Ureter (tissue), 1 donor: ENCODE measurements around the gene IKBKE. TPM values are rescaled to one million over a fixed set of nuclear protein-coding genes. Genes with fewer than 3 reads are reported as not detected.

ENCODE experiments used
- DNase-seq: peaks from one replicate; pipeline ENCODE4 v3.0.0-alpha.2; 2020; ENCODE audit warnings: low spot score
- total RNA-seq: library from RNA; stranded (reverse); gene quantifications from one replicate; pipeline ENCODE4 v1.2.4, GENCODE V29; 2023
- donor health status: DM: yes; HTN: yes; CAD: no.

Gene IKBKE
- total RNA-seq, 1 donor from 2014 or later: 12.5 TPM

GRCh38 chr1:206455289-206455665 is 15.0 kb upstream of the IKBKE start:
- no peak for DNase-seq

GRCh38 chr1:206455666-206456344 is 14.5 kb upstream of the IKBKE start:
- no peak for DNase-seq

- no peak for DNase-seq
Measured at GRCh38 chr1:206456577-206457370, 13.5 kb upstream of the IKBKE start.

GRCh38 chr1:206457408-206458120 is 12.7 kb upstream of the IKBKE start:
- DNase-seq: no peak

- DNase-seq: no peak
Measured at GRCh38 chr1:206459703-206460102, 10.6 kb upstream of the IKBKE start.

- no peak for DNase-seq
Measured at GRCh38 chr1:206460836-206461426, 9.3 kb upstream of the IKBKE start.

GRCh38 chr1:206461602-206462455 is 8.4 kb upstream of the IKBKE start:
- DNase-seq: peak; percentile 82

GRCh38 chr1:206463137-206463536 is 7.1 kb upstream of the IKBKE start:
- no peak for DNase-seq

GRCh38 chr1:206463911-206464310 is 6.4 kb upstream of the IKBKE start:
- no peak for DNase-seq

GRCh38 chr1:206464456-206464964 is 5.8 kb upstream of the IKBKE start:
- DNase-seq: no peak

GRCh38 chr1:206465951-206466350 is 4.3 kb upstream of the IKBKE start:
- no peak for DNase-seq

- no peak for DNase-seq
Measured at GRCh38 chr1:206466840-206467649, 3.2 kb upstream of the IKBKE start.

GRCh38 chr1:206467915-206468314 is 2.4 kb upstream of the IKBKE start:
- no peak for DNase-seq

- DNase-seq: no peak
Measured at GRCh38 chr1:206468571-206468970, 1.7 kb upstream of the IKBKE start.

GRCh38 chr1:206469411-206469932 is 804 bp upstream of the IKBKE start:
- DNase-seq: no peak

- no peak for DNase-seq
Measured at GRCh38 chr1:206470692-206471414, 577 bp downstream of the IKBKE start.

- DNase-seq: no peak
Measured at GRCh38 chr1:206471415-206471801, 1.1 kb downstream of the IKBKE start.

GRCh38 chr1:206472024-206472423 is 1.7 kb downstream of the IKBKE start:
- DNase-seq: no peak

GRCh38 chr1:206472454-206472853 is 2.2 kb downstream of the IKBKE start:
- no peak for DNase-seq
